DOHH2 (cell line): ENCODE measurements around the gene BICDL2.

Experiments
- H3F3A ChIP-seq: fragments of 200-600 bp; sonication (generic), shearing (Covaris generic); 2 replicates; pipeline ENCODE4 v1.6.0; 2016; ENCODE audit warnings: antibody characterized with exemption, mild to moderate bottlenecking; ENCODE audit not compliant: control insufficient read depth, insufficient read depth
- H3K27ac ChIP-seq: fragments of 200-600 bp; sonication (generic); 2 replicates; pipeline ENCODE4 v1.5.1; 2014; ENCODE audit warnings: low read depth, mild to moderate bottlenecking, low read length, moderate library complexity
- H3K27me3 ChIP-seq: fragments of 200-600 bp; sonication (generic); 2 replicates; pipeline ENCODE4 v1.6.1; 2014; ENCODE audit warnings: mild to moderate bottlenecking, low read length, mixed read lengths; ENCODE audit not compliant: control insufficient read depth
- H3K36me3 ChIP-seq: fragments of 200-600 bp; sonication (generic); 2 replicates; pipeline ENCODE4 v1.6.1; 2014; ENCODE audit warnings: mild to moderate bottlenecking, low read length, moderate library complexity, mixed read lengths; ENCODE audit not compliant: control insufficient read depth
- H3K4me1 ChIP-seq: fragments of 200-600 bp; sonication (generic); 2 replicates; pipeline ENCODE4 v1.6.1; 2014; ENCODE audit warnings: mild to moderate bottlenecking, low read length, mixed read lengths; ENCODE audit not compliant: control insufficient read depth
- H3K4me2 ChIP-seq: fragments of 200-600 bp; sonication (generic); 2 replicates; pipeline ENCODE4 v1.6.0; 2014; ENCODE audit warnings: mild to moderate bottlenecking, low read length, moderate library complexity
- H3K4me3 ChIP-seq: fragments of 200-600 bp; sonication (generic); 2 replicates; pipeline ENCODE4 v1.5.1; 2014; ENCODE audit warnings: mild to moderate bottlenecking, low read length, mixed read lengths
- H3K79me2 ChIP-seq: fragments of 200-600 bp; sonication (generic); 2 replicates; pipeline ENCODE4 v1.6.1; 2014; ENCODE audit warnings: mild to moderate bottlenecking, low read length, mixed read lengths; ENCODE audit not compliant: control insufficient read depth
- H3K9me2 ChIP-seq: fragments of 200-600 bp; sonication (generic); replicated peaks from 2 replicates; pipeline ENCODE4 v1.6.1; 2014; ENCODE audit warnings: mild to moderate bottlenecking, low read length, mixed read lengths; ENCODE audit not compliant: control insufficient read depth
- H3K9me3 ChIP-seq: fragments of 200-600 bp; sonication (generic); 2 replicates; pipeline ENCODE4 v1.6.1; 2014; ENCODE audit warnings: antibody characterized with exemption, low read length, mixed read lengths; ENCODE audit not compliant: control insufficient read depth, insufficient read depth
- H4K20me1 ChIP-seq: fragments of 200-600 bp; sonication (generic); 2 replicates; pipeline ENCODE4 v1.6.0; 2014; ENCODE audit warnings: low read depth, mild to moderate bottlenecking, antibody characterized with exemption, low read length, moderate library complexity; ENCODE audit not compliant: control insufficient read depth, insufficient read depth
- CTCF ChIP-seq: fragments of 200-600 bp; sonication (generic); IDR thresholded peaks from one replicate; pipeline ENCODE4 v1.5.1; 2014; ENCODE audit warnings: antibody characterized with exemption, mild to moderate bottlenecking, low read depth, low read length; ENCODE audit not compliant: poor library complexity, severe bottlenecking
- EZH2phosphoT487 ChIP-seq: fragments of 200-600 bp; sonication (generic); IDR thresholded peaks from 2 replicates; pipeline ENCODE4 v1.6.1; 2017; ENCODE audit warnings: borderline replicate concordance, mild to moderate bottlenecking, antibody characterized with exemption, low read length, moderate library complexity, mixed read lengths

BICDL2 gene

GRCh38 chr16:3038256-3038655 lies 1.5 kb upstream of the BICDL2 start:
- no peak overlapping the region for H3K4me2 ChIP-seq
- no peaks in the 10 kb centered on the region for H3K9me3 ChIP-seq
- no peaks in the 10 kb centered on the region for H3K9me2 ChIP-seq
- H3K27ac ChIP-seq, result no peak overlapping the region
- no peaks in the 10 kb centered on the region for H3K36me3 ChIP-seq
- H3K79me2 ChIP-seq, result no peaks in the 10 kb centered on the region
- H3K4me1 ChIP-seq, result peaks cover 8% of the 10 kb centered on the region; the same call in 1 of the 2 replicates
- H3F3A ChIP-seq, result no peaks in the 10 kb centered on the region
- no peak overlapping the region for H3K4me3 ChIP-seq
- TF ChIP-seq EZH2phosphoT487, result no peak
- no peak for TF ChIP-seq CTCF
- H4K20me1 ChIP-seq, result no peaks in the 10 kb centered on the region
- H3K27me3 ChIP-seq, result peaks cover 58% of the 10 kb centered on the region

GRCh38 chr16:3035972-3036725 lies 595 bp downstream of the BICDL2 start:
- Histone ChIP-seq H3F3A (no peaks in the 10 kb centered on the region), H3K4me3 (no peak overlapping the region), H3K4me2 (peak overlapping the region; percentile 37; the same call in 1 of the 2 replicates), H4K20me1 (no peaks in the 10 kb centered on the region), H3K79me2 (no peaks in the 10 kb centered on the region), H3K27ac (no peak overlapping the region), H3K9me3 (no peaks in the 10 kb centered on the region), H3K27me3 (peaks cover 72% of the 10 kb centered on the region), H3K9me2 (no peaks in the 10 kb centered on the region), H3K36me3 (no peaks in the 10 kb centered on the region), H3K4me1 (peaks cover 8% of the 10 kb centered on the region; the same call in 1 of the 2 replicates)
- TF ChIP-seq CTCF (no peak), EZH2phosphoT487 (peak; percentile 80; the same call in 1 of the 2 replicates)

GRCh38 chr16:3035289-3035971 lies 1.3 kb downstream of the BICDL2 start:
- Histone ChIP-seq H3K4me3 (no peak overlapping the region), H3K79me2 (no peaks in the 10 kb centered on the region), H4K20me1 (no peaks in the 10 kb centered on the region), H3F3A (no peaks in the 10 kb centered on the region), H3K27ac (no peak overlapping the region), H3K9me3 (no peaks in the 10 kb centered on the region), H3K4me1 (peaks cover 8% of the 10 kb centered on the region; the same call in 1 of the 2 replicates), H3K36me3 (no peaks in the 10 kb centered on the region), H3K9me2 (no peaks in the 10 kb centered on the region), H3K4me2 (no peak overlapping the region), H3K27me3 (peaks cover 76% of the 10 kb centered on the region)
- no peak for TF ChIP-seq EZH2phosphoT487
- no peak for TF ChIP-seq CTCF
